Endothelial cell of umbilical vein (primary cell): ENCODE measurements around the gene EVX2. TPM values are rescaled to one million over a fixed set of nuclear protein-coding genes. Genes with fewer than 3 reads are reported as not detected.
A peak's percentile ranks its signal among the peaks of the same experiment; 100 is the strongest.

ENCODE experiments used
- BruUV-seq: library from RNA; stranded (reverse); fragments of 400-500 nt; replicated peaks from 2 replicates; lab custom pipeline; 2021; lab: Mats Ljungman, UMichigan
- CTCF ChIA-PET: fragments of 300-600, 350-600 bp; sonication (Branson Sonifier 250); formaldehyde crosslinking; loops from one replicate; lab custom pipeline; 2021; ENCODE audit warnings: antibody characterized with exemption, inconsistent platforms; lab: Charles Lee
- POLR2A ChIA-PET: fragments of 300-600, 350-600 bp; sonication (Branson Sonifier 250); formaldehyde crosslinking; loops from one replicate; lab custom pipeline; 2021; ENCODE audit warnings: antibody characterized with exemption, inconsistent platforms; lab: Charles Lee
- DNase-seq: peaks from one replicate; pipeline ENCODE4 v3.0.0-alpha.2; 2011; ENCODE audit warnings: low read depth, low spot score
- FAIRE-seq: peaks from 2 replicates; lab custom pipeline; 2011; peaks lifted over from hg19 to GRCh38; lab: Jason Lieb, UNC
- H2AFZ ChIP-seq: 2 replicates; pipeline ENCODE4 v1.6.0; 2012; ENCODE audit warnings: low read depth, low read length, control low read depth, inconsistent platforms
- H3K27ac ChIP-seq: 2 replicates; pipeline ENCODE4 v1.5.1; 2011; ENCODE audit warnings: low read depth, mild to moderate bottlenecking, control low read depth, low read length, moderate library complexity; ENCODE audit not compliant: insufficient read depth
- H3K27me3 ChIP-seq, 2 experiments: 2 replicates each; pipeline versions ENCODE4 v1.6.0 to v1.6.1; 2011; ENCODE audit warnings: low read length in 2 of 2, mixed read lengths in 1 of 2; ENCODE audit not compliant: control insufficient read depth in 2 of 2, insufficient read depth in 2 of 2
- H3K36me3 ChIP-seq, 2 experiments: 2 replicates in 1 of 2; 3 replicates in 1 of 2; pipeline ENCODE4 v1.5.1; 2011; ENCODE audit warnings: low read length in 2 of 2, mild to moderate bottlenecking in 1 of 2, moderate library complexity in 1 of 2; ENCODE audit not compliant: control insufficient read depth in 2 of 2, insufficient read depth in 2 of 2; ENCODE audit errors: extremely low read depth in 1 of 2
- H3K4me1 ChIP-seq: 3 replicates; pipeline ENCODE4 v1.5.1; 2011; ENCODE audit warnings: mild to moderate bottlenecking, low read length; ENCODE audit not compliant: control insufficient read depth, insufficient read depth; ENCODE audit errors: extremely low read depth
- H3K4me2 ChIP-seq: 2 replicates; pipeline ENCODE4 v1.6.1; 2011; ENCODE audit warnings: low read length, control low read depth, mixed read lengths; ENCODE audit not compliant: insufficient read depth
- H3K4me3 ChIP-seq, 3 experiments: fragments of 200-600 bp in 1 of 3; sonication (generic), shearing (Covaris generic) in 1 of 3; replicated peaks in 1 of 3; 2 replicates each; pipeline ENCODE4 v1.5.1; 2011 to 2016; ENCODE audit warnings: control low read depth in 3 of 3, low read length in 3 of 3, mild to moderate bottlenecking in 2 of 3, inconsistent platforms in 1 of 3, low read depth in 1 of 3, moderate library complexity in 1 of 3; ENCODE audit not compliant: insufficient read depth in 1 of 3
- H3K79me2 ChIP-seq: 2 replicates; pipeline ENCODE4 v1.6.0; 2012; ENCODE audit warnings: low read length, inconsistent platforms; ENCODE audit not compliant: control insufficient read depth, insufficient read depth
- H3K9ac ChIP-seq: replicated peaks from 2 replicates; pipeline ENCODE3; 2011; ENCODE audit warnings: low read length, control low read depth; ENCODE audit not compliant: insufficient read depth; ENCODE audit errors: extremely low read depth
- H3K9me1 ChIP-seq: replicated peaks from 3 replicates; pipeline ENCODE4 v1.6.0; 2011; ENCODE audit warnings: mild to moderate bottlenecking, low read length; ENCODE audit not compliant: control insufficient read depth, insufficient read depth; ENCODE audit errors: extremely low read depth
- H3K9me3 ChIP-seq: replicated peaks from 2 replicates; pipeline ENCODE4 v1.5.1; 2012; ENCODE audit warnings: low read length, inconsistent platforms; ENCODE audit not compliant: control insufficient read depth, insufficient read depth
- H4K20me1 ChIP-seq: replicated peaks from 2 replicates; pipeline ENCODE3; 2011; ENCODE audit warnings: mild to moderate bottlenecking, low read length; ENCODE audit not compliant: control insufficient read depth, insufficient read depth; ENCODE audit errors: extremely low read depth
- CTCF ChIP-seq, 2 donors: IDR thresholded peaks; 1 replicate in 1 of 2; 2 replicates in 1 of 2; pipeline ENCODE4 v1.5.1; 2011; ENCODE audit warnings: low read length in 2 of 2, mild to moderate bottlenecking in 2 of 2, moderate library complexity in 2 of 2, control low read depth in 1 of 2, inconsistent platforms in 1 of 2, low read depth in 1 of 2; ENCODE audit not compliant: insufficient read depth in 1 of 2; ENCODE audit errors: extremely low read depth in 1 of 2
- EZH2 ChIP-seq: IDR thresholded peaks from 2 replicates; pipeline ENCODE4 v1.6.1; 2012; ENCODE audit warnings: borderline replicate concordance, low read depth, mild to moderate bottlenecking, moderate library complexity, low read length, inconsistent platforms; ENCODE audit not compliant: severe bottlenecking
- FOS ChIP-seq: IDR thresholded peaks from 2 replicates; pipeline ENCODE4 v1.6.1; 2011; ENCODE audit warnings: mild to moderate bottlenecking, low read length, moderate library complexity, borderline replicate concordance; ENCODE audit not compliant: insufficient read depth
- GATA2 ChIP-seq: IDR thresholded peaks from 2 replicates; pipeline ENCODE4 v1.7.0; 2011; ENCODE audit warnings: low read depth, mild to moderate bottlenecking, moderate library complexity, mixed read lengths, low read length; ENCODE audit not compliant: insufficient read length, insufficient read depth
- JUN ChIP-seq: IDR thresholded peaks from 2 replicates; pipeline ENCODE4 v1.6.1; 2011; ENCODE audit warnings: borderline replicate concordance, low read depth; ENCODE audit not compliant: insufficient read length, insufficient read depth
- MYC ChIP-seq: IDR thresholded peaks from one replicate; pipeline ENCODE4 v1.6.1; 2011; ENCODE audit warnings: mild to moderate bottlenecking, low read depth, low read length
- POLR2A ChIP-seq: IDR thresholded peaks from 2 replicates; pipeline ENCODE4 v1.6.1; 2012; ENCODE audit warnings: low read depth, mild to moderate bottlenecking, control low read depth, low read length
- POLR2AphosphoS5 ChIP-seq: IDR thresholded peaks from 2 replicates; pipeline ENCODE4 v1.6.1; 2012; ENCODE audit warnings: low read depth, mild to moderate bottlenecking, control low read depth, low read length, moderate library complexity; ENCODE audit not compliant: insufficient read depth
- dilution Hi-C: fragments of 300-500 bp; cut with MboI; formaldehyde crosslinking; loops from one replicate; pipeline ENCODE4 v1.15.0; 2019; ENCODE audit warnings: low sequenced_read_pairs; ENCODE audit not compliant: extremely low pct_ligation_motif_present
- intact Hi-C: fragments of 100-400 bp; cut with micrococcal nuclease; formaldehyde crosslinking; loops from one replicate; pipeline ENCODE4 v1.10.0; 2022
- polyA plus RNA-seq, 4 experiments: library from polyadenylated mRNA; depleted of rRNA in 3 of 4; stranded (reverse) in 3 of 4; unstranded in 1 of 4; fragments of >200 nt; gene quantifications; 2 replicates each; pipeline versions ENCODE4 v1.2.1 to v1.2.3, GENCODE V29; 2011 to 2012; ENCODE audit warnings: missing spikeins in 1 of 4
- total RNA-seq: library from RNA; stranded (reverse); gene quantifications from 2 replicates; pipeline ENCODE4 v1.2.3, GENCODE V29; 2021
- TF ChIP-seq, protein P1 (sequence below): IDR thresholded peaks from 2 replicates; pipeline ENCODE4 v1.6.1; 2011; ENCODE audit not compliant: insufficient read depth, insufficient read length

EVX2 gene
- total and polyA plus RNA-seq, 2 donors (not counting 3 experiments of a cell fraction or from before 2014, with no cell fraction given): not detected

GRCh38 chr2:176096243-176096985 lies 12.7 kb upstream of the EVX2 start:
- Histone ChIP-seq H3K4me2 (peak overlapping the region; percentile 34), H4K20me1 (peaks cover 6% of the 10 kb centered on the region), H3K79me2 (no peaks in the 10 kb centered on the region), H3K4me3 (no peak overlapping the region), H3K9me3 (no peaks in the 10 kb centered on the region), H3K4me1 (peaks cover 5% of the 10 kb centered on the region), H3K27ac (no peak overlapping the region), H3K9me1 (no peaks in the 10 kb centered on the region), H2AFZ (no peak overlapping the region), H3K27me3 (peaks cover 88 to 97% of the 10 kb centered on the region in 2 experiments), H3K36me3 (no peaks in the 10 kb centered on the region), H3K9ac (no peak overlapping the region)
- intact Hi-C loops (loop anchor here (2.0 to 5.0 kb wide), 3 partner anchors 16 to 1394 kb away; no protein-coding TSS in a partner anchor), dilution Hi-C loops (no loop called here)
- no TSS peak for BruUV-seq
- ChIA-PET POLR2A (no interaction called here), CTCF (interaction anchor here (0.8 to 6.0 kb wide), 16 partner anchors 9 to 1634 kb away, joined by 3 to 113 read pairs (median 10); no protein-coding TSS in a partner anchor)
- DNase-seq: peak; percentile 46
- TF ChIP-seq EZH2: no peak
- TF ChIP-seq FOS: no peak
- no peak for TF ChIP-seq MYC
- no peak for TF ChIP-seq POLR2AphosphoS5
- no peak for TF ChIP-seq JUN
- TF ChIP-seq, protein P1, sequence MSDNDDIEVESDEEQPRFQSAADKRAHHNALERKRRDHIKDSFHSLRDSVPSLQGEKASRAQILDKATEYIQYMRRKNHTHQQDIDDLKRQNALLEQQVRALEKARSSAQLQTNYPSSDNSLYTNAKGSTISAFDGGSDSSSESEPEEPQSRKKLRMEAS: no peak
- no peak for TF ChIP-seq CTCF (IDR thresholded peaks at IDR 0.05; ENCODE audit: extremely low read depth in 1 of 2, insufficient read depth in 1 of 2, low read depth in 1 of 2, low read length in 2 of 2)
- TF ChIP-seq POLR2A: no peak
- no peak for TF ChIP-seq GATA2
- FAIRE-seq: peak; percentile 26
